Transverse colon (tissue), 4 donors: ENCODE data around the gene KCNK7.

Experiments
- CTCF ChIP-seq, 5 experiments: fragments of 200-600 bp in 3 of 5; fragments of 450-650 bp in 2 of 5; sonication (generic) in 3 of 5; IDR thresholded peaks; 1 replicate in 2 of 5; 2 replicates in 3 of 5; pipeline ENCODE4 v1.5.1; 2016 to 2017; ENCODE audit warnings: antibody characterized with exemption in 5 of 5, inconsistent platforms in 3 of 5, mild to moderate bottlenecking in 2 of 5, moderate library complexity in 1 of 5
- EP300 ChIP-seq: sonication (generic); formaldehyde crosslinking; IDR thresholded peaks from one replicate; pipeline ENCODE4 v1.6.1; 2017; ENCODE audit warnings: antibody characterized with exemption, low read depth
- POLR2A ChIP-seq: fragments of 450-650 bp; IDR thresholded peaks from one replicate; pipeline ENCODE4 v1.6.1; 2016; ENCODE audit warnings: antibody characterized with exemption, mild to moderate bottlenecking, moderate library complexity
- POLR2AphosphoS5 ChIP-seq, 3 donors: sonication (generic); formaldehyde crosslinking; IDR thresholded peaks; one replicate each; pipeline ENCODE4 v1.6.1; 2016; ENCODE audit warnings: antibody characterized with exemption in 3 of 3

GRCh38 chr11:65629579-65629978 is 34.0 kb upstream of the KCNK7 start:
- TF ChIP-seq POLR2AphosphoS5 (IDR thresholded peaks at IDR 0.05) (no peak), CTCF (IDR thresholded peaks at IDR 0.05) (no peak), POLR2A (no peak), EP300 (no peak)
